ENCODE results near the gene PPP1R3E. TPM values are rescaled to one million over a fixed set of nuclear protein-coding genes. Genes with fewer than 3 reads are reported as not detected.
A peak's percentile ranks its signal among the peaks of the same experiment; 100 is the strongest.

The PPP1R3E gene
- polyA plus RNA-seq, 1 of the 3 experiments (the other 2 are of a cell fraction): 6.6 TPM

GRCh38 chr14:23301288-23301968 lies 1.2 kb downstream of the PPP1R3E start (continued):
- TF ChIP-seq EP300 (IDR thresholded peaks at IDR 0.05; ENCODE audit: borderline replicate concordance in 1 of 2, low read depth in 1 of 2, low read length in 1 of 2): 0 out of 4 replicates have a peak, but pooled peaks of 1 of the 2 experiments have one; percentile 4
- TF ChIP-seq EZH2phosphoT487 (IDR thresholded peaks at IDR 0.05; ENCODE audit: borderline replicate concordance, low read depth): no peak
- TF ChIP-seq PBX3 (IDR thresholded peaks at IDR 0.05): peak; percentile 2; the same call in 1 of the 2 replicates
- TF ChIP-seq USF2 (IDR thresholded peaks at IDR 0.05; ENCODE audit: borderline replicate concordance, low read depth, low read length): no peak; the same call in 1 of the 2 replicates
- no peak for TF ChIP-seq GABPA (IDR thresholded peaks at IDR 0.05; ENCODE audit: low read depth)
- TF ChIP-seq TCF12 (IDR thresholded peaks at IDR 0.05): no peak
- TF ChIP-seq JUND (IDR thresholded peaks at IDR 0.05): no peak
- peak; percentile 19; the same call in 1 of the 2 replicates for TF ChIP-seq SMC3 (IDR thresholded peaks at IDR 0.05; ENCODE audit: low read depth, low read length)
- TF ChIP-seq CTCF (IDR thresholded peaks at IDR 0.05): peak; percentile 83
- TF ChIP-seq MXI1 (IDR thresholded peaks at IDR 0.05; ENCODE audit: low read depth, low read length): peak; percentile 94
- TF ChIP-seq GATA2 (CRISPR knock-in tag; IDR thresholded peaks at IDR 0.05): no peak
- no peak for TF ChIP-seq RCOR1 (IDR thresholded peaks at IDR 0.05; ENCODE audit: low read length)
- 0 out of 2 replicates have a peak, but pooled peaks have one; percentile 8 for TF ChIP-seq RAD21 (IDR thresholded peaks at IDR 0.05; ENCODE audit: low read length)
- TF ChIP-seq, protein P1, sequence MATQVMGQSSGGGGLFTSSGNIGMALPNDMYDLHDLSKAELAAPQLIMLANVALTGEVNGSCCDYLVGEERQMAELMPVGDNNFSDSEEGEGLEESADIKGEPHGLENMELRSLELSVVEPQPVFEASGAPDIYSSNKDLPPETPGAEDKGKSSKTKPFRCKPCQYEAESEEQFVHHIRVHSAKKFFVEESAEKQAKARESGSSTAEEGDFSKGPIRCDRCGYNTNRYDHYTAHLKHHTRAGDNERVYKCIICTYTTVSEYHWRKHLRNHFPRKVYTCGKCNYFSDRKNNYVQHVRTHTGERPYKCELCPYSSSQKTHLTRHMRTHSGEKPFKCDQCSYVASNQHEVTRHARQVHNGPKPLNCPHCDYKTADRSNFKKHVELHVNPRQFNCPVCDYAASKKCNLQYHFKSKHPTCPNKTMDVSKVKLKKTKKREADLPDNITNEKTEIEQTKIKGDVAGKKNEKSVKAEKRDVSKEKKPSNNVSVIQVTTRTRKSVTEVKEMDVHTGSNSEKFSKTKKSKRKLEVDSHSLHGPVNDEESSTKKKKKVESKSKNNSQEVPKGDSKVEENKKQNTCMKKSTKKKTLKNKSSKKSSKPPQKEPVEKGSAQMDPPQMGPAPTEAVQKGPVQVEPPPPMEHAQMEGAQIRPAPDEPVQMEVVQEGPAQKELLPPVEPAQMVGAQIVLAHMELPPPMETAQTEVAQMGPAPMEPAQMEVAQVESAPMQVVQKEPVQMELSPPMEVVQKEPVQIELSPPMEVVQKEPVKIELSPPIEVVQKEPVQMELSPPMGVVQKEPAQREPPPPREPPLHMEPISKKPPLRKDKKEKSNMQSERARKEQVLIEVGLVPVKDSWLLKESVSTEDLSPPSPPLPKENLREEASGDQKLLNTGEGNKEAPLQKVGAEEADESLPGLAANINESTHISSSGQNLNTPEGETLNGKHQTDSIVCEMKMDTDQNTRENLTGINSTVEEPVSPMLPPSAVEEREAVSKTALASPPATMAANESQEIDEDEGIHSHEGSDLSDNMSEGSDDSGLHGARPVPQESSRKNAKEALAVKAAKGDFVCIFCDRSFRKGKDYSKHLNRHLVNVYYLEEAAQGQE (IDR thresholded peaks at IDR 0.05; ENCODE audit: low read depth, low read length): no peak
- TF ChIP-seq FOSL2 (IDR thresholded peaks at IDR 0.05; ENCODE audit: borderline replicate concordance, low read depth): no peak
- TF ChIP-seq SIN3A (IDR thresholded peaks at IDR 0.05; ENCODE audit: borderline replicate concordance, low read depth, low read length): peak; percentile 91; the same call in 1 of the 2 replicates

Data from SK-N-SH (cell line).